Measurements from ENCODE around the gene LYL1.

LYL1 gene

DNA sequence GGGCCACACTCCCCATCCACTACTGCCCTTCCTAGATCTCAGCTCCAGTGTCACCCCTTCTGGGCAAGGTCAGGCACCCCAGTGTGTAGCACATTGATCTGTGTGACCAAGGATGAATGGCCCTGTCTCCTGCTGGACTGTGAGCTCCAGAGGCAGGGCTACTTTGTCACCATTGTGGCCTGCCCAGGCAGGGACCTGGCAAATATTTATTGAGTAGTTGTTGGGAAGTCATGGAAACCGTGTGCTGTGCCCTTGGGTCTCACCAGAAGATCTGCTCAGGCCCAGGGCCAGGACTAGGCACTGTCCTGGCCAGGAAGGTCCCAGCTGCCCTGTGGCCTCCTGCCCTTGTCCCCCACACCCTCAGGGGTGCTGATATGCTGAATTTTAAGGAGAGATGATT is 25.9 kb upstream of the LYL1 start:
- DNase-seq = no peak

DNA sequence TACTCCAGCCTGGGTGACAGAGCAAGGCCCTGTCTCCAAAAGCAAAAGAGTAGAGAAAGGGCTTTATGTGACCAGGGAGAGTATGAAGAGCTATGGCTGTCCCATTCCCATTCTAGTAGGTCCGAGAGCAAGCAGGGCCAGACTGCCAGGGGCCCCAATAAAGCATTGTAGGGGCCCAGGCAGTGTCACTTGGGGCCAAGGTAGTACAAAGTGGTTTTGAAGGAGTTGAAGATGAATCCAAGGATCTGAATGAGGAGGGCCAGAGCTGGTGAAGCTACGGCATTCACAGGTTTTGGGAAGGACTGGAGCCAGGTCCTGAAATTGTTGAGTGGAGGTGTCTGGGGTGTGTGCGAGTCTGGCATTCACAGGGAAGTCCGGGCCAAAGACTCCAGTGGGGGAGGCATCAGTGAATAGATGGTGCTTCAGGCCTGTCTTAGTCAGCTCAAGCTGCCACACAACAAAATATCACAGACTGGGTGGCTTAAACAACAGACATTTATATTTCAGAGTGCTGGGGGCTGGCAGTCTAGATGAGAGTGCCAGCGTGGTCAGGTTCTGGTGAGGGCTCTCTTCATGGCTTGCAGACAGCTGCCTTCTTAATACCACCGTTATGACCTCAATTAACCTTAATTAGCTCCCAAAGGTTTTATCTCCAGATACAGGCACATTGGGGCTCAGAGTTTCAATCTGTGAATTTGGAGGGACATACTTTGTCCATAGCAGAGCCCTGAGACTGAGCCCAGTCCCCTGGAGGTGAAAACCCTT is 25.3 kb upstream of the LYL1 start:
- no peak for DNase-seq

- no peak for DNase-seq
Observed at GRCh38 chr19:13127051-13127450, 24.4 kb upstream of the LYL1 start.

DNA sequence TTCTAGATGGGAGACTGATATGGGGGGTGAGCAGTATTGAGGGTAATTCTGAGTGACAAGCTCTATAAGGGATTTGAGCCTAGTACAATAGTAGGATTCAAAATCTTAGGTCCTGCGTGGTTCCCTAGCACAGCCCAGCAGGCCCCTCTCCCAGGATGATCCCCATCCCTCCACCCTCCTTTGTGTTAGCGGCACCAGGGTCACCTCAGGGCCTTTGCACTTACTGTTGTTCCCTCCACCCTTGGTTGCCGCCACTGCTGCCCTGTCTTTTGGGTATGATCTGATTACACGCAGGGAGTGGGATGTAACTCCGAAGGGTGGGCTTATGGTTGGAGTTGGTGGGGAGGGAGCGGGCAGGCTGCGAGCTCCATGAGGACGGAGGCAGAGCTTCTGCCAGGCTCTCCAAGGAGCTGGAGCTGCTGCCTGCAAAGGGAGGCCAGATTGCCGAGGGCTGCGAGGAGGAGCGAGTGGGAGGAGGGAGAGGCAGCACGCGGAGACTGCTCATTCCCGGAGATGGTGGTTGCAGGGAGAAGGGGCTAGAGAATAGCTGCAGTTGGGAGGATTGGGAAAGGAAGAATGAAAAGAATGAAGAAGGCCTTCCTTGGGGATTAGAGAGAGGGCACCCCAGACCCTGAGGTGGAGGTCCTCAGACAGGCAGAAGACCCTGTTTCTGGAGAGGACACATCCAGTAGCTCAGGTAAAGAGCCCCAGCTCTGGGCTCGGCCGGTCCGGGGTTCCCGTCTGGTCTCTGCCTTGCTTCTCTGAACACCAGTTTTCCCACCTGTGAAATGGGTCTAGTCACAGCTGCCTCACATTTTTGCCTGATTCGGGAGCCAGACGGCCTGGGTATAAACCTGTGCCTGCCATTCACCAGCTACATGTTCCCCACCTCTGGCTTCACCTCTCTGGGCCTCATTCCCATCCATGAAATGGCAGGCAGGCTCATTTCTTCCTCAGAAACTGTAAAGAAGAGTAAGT is 20.6 kb upstream of the LYL1 start:
- no peak for DNase-seq

DNA sequence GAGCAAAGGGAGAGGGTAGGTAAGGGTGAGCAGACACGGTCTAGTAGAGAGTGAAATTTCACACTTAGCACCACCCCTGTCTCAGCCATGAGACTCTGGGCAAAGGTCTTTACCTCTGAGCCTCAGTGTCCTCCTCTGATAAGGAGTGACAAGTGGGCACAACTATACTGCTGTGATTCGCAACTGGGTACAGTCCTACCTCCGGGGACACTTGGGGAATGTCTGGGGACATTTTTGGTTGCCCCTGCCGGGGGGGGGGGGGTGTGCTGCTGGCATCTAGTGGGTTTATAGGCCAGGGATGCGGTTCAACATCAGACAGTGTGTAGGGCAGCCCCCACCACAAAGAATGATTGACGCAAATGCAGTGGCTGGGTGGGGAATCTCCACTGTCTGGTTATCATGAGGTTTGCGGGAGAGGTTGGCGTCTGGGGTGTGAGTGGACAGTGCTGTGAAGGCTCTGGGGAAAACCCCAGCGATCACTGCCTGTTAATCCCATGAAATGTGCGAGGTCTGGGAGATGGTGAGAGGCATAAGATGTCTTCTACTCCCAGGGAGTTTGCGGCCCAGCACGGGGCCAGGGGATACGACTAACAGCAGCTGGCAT is 19.7 kb upstream of the LYL1 start:
- no peak for DNase-seq

- no peak for DNase-seq
Observed at GRCh38 chr19:13121551-13122274, 19.1 kb upstream of the LYL1 start.

- no peak for DNase-seq
Observed at GRCh38 chr19:13120817-13121216, 18.2 kb upstream of the LYL1 start.

- DNase-seq = no peak
Observed at GRCh38 chr19:13120031-13120430, 17.4 kb upstream of the LYL1 start.

- no peak for DNase-seq
Observed at GRCh38 chr19:13119627-13120026, 17.0 kb upstream of the LYL1 start.

- peak; percentile 52 for DNase-seq
Observed at GRCh38 chr19:13118424-13119193, 16.0 kb upstream of the LYL1 start.

DNA sequence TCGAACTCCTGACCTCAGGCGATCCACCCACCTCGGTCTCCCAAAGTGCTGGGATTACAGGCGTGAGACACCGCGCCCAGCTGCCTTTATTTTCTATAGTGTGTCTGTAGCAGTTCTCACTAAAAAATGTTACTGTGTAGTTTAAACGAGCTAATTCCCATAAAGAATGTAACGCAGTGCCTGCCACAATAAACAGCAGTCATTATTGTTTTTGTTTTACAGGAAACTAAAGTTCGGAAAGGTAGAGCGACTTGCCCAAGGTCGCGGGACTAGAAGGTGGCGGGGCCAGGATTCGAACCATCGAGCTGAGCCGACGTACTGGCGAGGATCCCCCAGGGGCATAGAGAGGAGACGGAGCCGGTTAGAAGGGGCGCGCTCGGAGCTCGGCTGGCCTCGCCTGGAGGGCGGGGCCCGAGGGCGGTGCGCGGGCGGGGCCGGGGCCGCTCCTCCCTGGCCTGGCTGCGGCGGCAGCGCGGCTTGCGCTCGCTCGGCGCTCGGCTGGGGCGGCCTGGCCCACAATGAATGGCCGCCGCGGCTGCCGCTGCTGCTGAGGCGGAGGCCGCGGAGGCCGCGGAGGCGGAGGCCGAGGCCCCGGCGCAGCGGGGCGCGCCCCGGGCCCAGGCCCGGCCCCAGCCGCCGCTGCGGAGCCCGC is 15.2 kb upstream of the LYL1 start, which contains the start of gene NACC1:
Gene NACC1 (plus strand): TSS at position 493 of the 652 bp plus-strand sequence. CDS start 16,944 bp downstream, outside the sequence.
- DNase-seq = peak; percentile 91

- no peak for DNase-seq
Observed at GRCh38 chr19:13117176-13117771, 14.6 kb upstream of the LYL1 start.

DNA sequence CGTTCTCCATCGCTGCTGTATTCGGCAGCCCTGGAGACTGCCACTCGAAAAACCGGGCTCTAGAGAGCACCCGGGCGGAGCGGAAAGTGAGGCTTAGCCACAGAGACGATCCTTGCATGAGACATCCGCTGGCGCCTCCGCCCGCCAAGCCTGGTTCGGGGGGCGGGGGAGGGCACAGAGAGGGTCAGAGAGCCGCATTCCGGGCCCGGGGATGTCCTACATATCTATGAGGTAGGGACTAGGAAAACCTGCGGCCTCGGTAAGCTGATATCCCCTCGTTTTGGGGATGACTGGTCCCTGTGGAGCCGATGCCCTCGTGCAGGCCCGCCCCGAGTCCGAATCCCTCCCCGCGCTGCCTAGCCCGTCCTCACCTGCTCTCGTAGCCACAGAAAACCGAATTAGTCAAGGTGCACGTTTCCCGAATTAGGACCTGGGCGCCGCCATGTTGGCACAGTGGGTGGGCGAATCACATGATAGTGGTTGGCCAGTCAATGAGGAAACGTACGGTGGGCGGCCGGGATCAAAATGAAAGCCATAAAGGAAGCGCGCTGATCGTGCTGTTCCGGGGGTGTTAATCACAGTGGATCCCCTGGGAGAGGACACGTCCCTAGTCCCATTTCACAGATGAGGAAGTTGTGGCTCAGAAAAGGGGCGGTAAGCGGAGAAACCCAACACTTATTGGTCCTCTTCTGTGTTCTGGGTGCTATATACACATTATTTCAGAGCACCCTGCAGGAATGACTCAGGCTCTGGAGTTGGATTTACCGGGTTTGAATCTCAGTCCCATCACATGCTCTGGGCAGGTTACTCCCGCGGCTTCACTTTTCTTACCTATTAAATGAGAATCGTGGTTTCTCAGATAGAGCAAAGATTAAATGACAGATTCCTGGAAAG is 13.9 kb upstream of the LYL1 start, which contains the start of gene TRMT1:
Gene TRMT1 (minus strand): TSS at position 459 of the 894 bp plus-strand sequence. CDS start 341 bp downstream, at position 118.
- DNase-seq = peak; percentile 94

GRCh38 chr19:13115936-13116281 is 13.3 kb upstream of the LYL1 start:
- no peak for DNase-seq

DNA sequence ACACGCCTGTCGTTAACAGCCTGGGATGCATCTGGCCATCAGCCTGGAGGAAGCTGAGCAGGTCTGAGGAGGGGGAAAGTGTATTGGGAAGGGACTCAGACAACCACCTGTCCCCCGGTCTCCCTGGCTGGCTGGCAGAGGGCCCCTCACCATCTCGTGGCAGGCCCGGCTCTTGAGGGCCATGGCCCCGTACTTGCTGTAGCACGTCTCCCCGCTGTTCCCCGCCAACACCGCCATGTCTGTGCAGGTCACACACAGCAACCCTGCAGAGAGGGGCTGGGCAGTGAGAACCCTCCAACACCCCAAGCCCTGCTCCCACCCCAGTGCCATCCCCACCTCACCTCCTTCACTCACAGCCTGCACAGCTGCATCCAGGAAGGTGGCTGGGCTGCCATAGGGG is 9.9 kb upstream of the LYL1 start:
- no peak for DNase-seq

DNA sequence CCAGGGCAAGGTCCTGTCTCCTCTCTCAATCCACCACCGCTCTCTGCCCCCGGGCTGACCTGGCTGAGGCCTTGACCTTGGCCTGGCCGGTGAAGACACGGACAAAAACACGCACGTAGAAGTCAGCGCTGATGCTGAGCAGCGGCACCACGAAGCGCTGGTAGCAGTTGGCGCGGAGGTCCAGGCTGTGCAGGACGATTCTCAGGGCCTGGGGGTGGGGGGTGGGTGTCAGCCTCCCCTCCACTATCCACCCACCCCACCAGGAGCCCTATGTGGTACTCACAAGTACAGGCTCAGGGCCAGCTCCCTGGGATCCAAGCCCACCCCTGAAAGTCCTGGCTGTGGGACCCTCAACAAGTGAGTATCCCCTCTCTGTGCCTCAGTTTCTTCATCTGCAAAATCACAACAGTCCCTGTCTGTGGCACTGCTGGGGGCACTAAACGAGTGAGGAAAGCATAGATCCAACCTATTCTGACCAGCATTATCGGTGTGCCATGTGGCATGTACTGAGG is 7.5 kb upstream of the LYL1 start:
- DNase-seq = no peak

- no peak for DNase-seq
Observed at GRCh38 chr19:13109361-13110098, 6.9 kb upstream of the LYL1 start.

GRCh38 chr19:13104848-13105711 is 2.4 kb upstream of the LYL1 start:
- DNase-seq = no peak
